Thyroid gland (tissue), 4 donors: ENCODE measurements around the gene CHST12.

Source experiments
- POLR2A ChIP-seq, 2 donors: fragments of 450-650 bp; IDR thresholded peaks; one replicate each; pipeline ENCODE4 v1.6.1; 2017; ENCODE audit warnings: antibody characterized with exemption in 2 of 2, mild to moderate bottlenecking in 2 of 2, moderate library complexity in 1 of 2
- TF ChIP-seq, protein P1 (sequence below), 6 experiments: fragments of 200-600 bp in 3 of 6; fragments of 450-650 bp in 3 of 6; sonication (generic) in 3 of 6; IDR thresholded peaks; one replicate each; pipeline ENCODE4 v1.5.1; 2016 to 2019; ENCODE audit warnings: antibody characterized with exemption in 6 of 6, mild to moderate bottlenecking in 2 of 6, inconsistent platforms in 1 of 6, moderate library complexity in 1 of 6

DNA sequence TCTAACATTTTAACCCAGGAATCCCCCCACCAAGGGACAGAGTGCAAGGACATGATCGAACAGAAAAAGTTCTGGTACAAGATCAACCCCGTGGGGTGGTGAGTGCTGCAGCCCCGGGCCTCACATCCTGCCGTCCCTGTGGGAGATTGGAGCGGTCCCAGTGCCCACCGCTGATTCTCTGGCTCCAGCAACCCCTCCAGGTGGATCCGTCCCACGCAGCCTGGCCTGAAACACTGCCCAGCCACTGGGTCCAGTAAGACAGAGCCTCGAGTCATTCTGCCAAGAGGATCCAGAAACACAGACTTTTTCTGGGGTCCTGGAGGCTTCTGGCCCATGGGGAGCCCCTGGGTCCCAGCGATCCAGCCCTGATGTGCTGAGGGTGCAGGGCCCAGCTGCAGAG is 43.3 kb downstream of the CHST12 start:
- no peak for TF ChIP-seq POLR2A (IDR thresholded peaks at IDR 0.05)
- TF ChIP-seq, protein P1, sequence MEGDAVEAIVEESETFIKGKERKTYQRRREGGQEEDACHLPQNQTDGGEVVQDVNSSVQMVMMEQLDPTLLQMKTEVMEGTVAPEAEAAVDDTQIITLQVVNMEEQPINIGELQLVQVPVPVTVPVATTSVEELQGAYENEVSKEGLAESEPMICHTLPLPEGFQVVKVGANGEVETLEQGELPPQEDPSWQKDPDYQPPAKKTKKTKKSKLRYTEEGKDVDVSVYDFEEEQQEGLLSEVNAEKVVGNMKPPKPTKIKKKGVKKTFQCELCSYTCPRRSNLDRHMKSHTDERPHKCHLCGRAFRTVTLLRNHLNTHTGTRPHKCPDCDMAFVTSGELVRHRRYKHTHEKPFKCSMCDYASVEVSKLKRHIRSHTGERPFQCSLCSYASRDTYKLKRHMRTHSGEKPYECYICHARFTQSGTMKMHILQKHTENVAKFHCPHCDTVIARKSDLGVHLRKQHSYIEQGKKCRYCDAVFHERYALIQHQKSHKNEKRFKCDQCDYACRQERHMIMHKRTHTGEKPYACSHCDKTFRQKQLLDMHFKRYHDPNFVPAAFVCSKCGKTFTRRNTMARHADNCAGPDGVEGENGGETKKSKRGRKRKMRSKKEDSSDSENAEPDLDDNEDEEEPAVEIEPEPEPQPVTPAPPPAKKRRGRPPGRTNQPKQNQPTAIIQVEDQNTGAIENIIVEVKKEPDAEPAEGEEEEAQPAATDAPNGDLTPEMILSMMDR (IDR thresholded peaks at IDR 0.05), result no peak
